GM21619 (cell line): ENCODE measurements around the gene KCNA1.

Experiments
- ATAC-seq: cut with Tn5 transposase; IDR thresholded peaks from one replicate; pipeline ENCODE4 v1.9.1; 2021; ENCODE audit not compliant: unreplicated experiment

Gene KCNA1

GRCh38 chr12:4958697-4959375 lies 49.1 kb downstream of the KCNA1 start:
- ATAC-seq = no peak

- no peak for ATAC-seq
Measured at GRCh38 chr12:4959381-4959780, 49.7 kb downstream of the KCNA1 start.

- no peak for ATAC-seq
Measured at GRCh38 chr12:4960030-4960429, 50.3 kb downstream of the KCNA1 start.

GRCh38 chr12:4960547-4960946 lies 50.8 kb downstream of the KCNA1 start:
- no peak for ATAC-seq

GRCh38 chr12:4961311-4961710 lies 51.6 kb downstream of the KCNA1 start:
- no peak for ATAC-seq

- ATAC-seq = no peak
Measured at GRCh38 chr12:4962539-4963486, 53.1 kb downstream of the KCNA1 start.
